Measurements from ENCODE around the gene TMEM163. TPM values are rescaled to one million over a fixed set of nuclear protein-coding genes. Genes with fewer than 3 reads are reported as not detected.

TMEM163 gene
- polyA plus RNA-seq, 1 experiment, result not detected

- ChIA-PET POLR2A (no interaction called here), CTCF (no interaction called here)
- H3K36me3 ChIP-seq (ENCODE audit: control insufficient read depth, insufficient read depth, low read length), result no peaks in the 10 kb centered on the region
- H3K27me3 ChIP-seq (ENCODE audit: control insufficient read depth, insufficient read depth, low read length), result no peaks in the 10 kb centered on the region
- no peak for DNase-seq (ENCODE audit: low read depth)
- H3K4me3 ChIP-seq (ENCODE audit: low read depth, low read length), result no peak overlapping the region
- TF ChIP-seq CTCF (IDR thresholded peaks at IDR 0.05; ENCODE audit: insufficient read depth, low read depth, low read length), result no peak
These were observed 117.5 kb downstream of the TMEM163 start for GRCh38 chr2:134601264-134601663.

GRCh38 chr2:134600208-134600607 is 118.6 kb downstream of the TMEM163 start:
- Histone ChIP-seq H3K4me3 (ENCODE audit: low read depth, low read length) (no peak overlapping the region), H3K27me3 (ENCODE audit: control insufficient read depth, insufficient read depth, low read length) (no peaks in the 10 kb centered on the region), H3K36me3 (ENCODE audit: control insufficient read depth, insufficient read depth, low read length) (no peaks in the 10 kb centered on the region)
- no peak for TF ChIP-seq CTCF (IDR thresholded peaks at IDR 0.05; ENCODE audit: insufficient read depth, low read depth, low read length)
- CTCF ChIA-PET, result no interaction called here
- POLR2A ChIA-PET, result no interaction called here
- no peak for DNase-seq (ENCODE audit: low read depth)

- POLR2A ChIA-PET, result no interaction called here
- Histone ChIP-seq H3K4me3 (ENCODE audit: low read depth, low read length) (no peak overlapping the region), H3K36me3 (ENCODE audit: control insufficient read depth, insufficient read depth, low read length) (no peaks in the 10 kb centered on the region), H3K27me3 (ENCODE audit: control insufficient read depth, insufficient read depth, low read length) (no peaks in the 10 kb centered on the region)
- CTCF ChIA-PET, result no interaction called here
- no peak for DNase-seq (ENCODE audit: low read depth)
- no peak for TF ChIP-seq CTCF (IDR thresholded peaks at IDR 0.05; ENCODE audit: insufficient read depth, low read depth, low read length)
These were observed 119.6 kb downstream of the TMEM163 start for GRCh38 chr2:134599236-134599635.

- no peaks in the 10 kb centered on the region for H3K36me3 ChIP-seq (ENCODE audit: control insufficient read depth, insufficient read depth, low read length)
- no peak for TF ChIP-seq CTCF (IDR thresholded peaks at IDR 0.05; ENCODE audit: insufficient read depth, low read depth, low read length)
- no peak overlapping the region for H3K4me3 ChIP-seq (ENCODE audit: low read depth, low read length)
- POLR2A ChIA-PET, result no interaction called here
- CTCF ChIA-PET, result no interaction called here
- DNase-seq (ENCODE audit: low read depth), result no peak
- no peaks in the 10 kb centered on the region for H3K27me3 ChIP-seq (ENCODE audit: control insufficient read depth, insufficient read depth, low read length)
These were observed 124.4 kb downstream of the TMEM163 start for GRCh38 chr2:134594399-134594798.

- TF ChIP-seq CTCF (IDR thresholded peaks at IDR 0.05; ENCODE audit: insufficient read depth, low read depth, low read length), result no peak
- DNase-seq (ENCODE audit: low read depth), result no peak
- CTCF ChIA-PET, result no interaction called here
- POLR2A ChIA-PET, result no interaction called here
- Histone ChIP-seq H3K4me3 (ENCODE audit: low read depth, low read length) (no peak overlapping the region), H3K27me3 (ENCODE audit: control insufficient read depth, insufficient read depth, low read length) (no peaks in the 10 kb centered on the region), H3K36me3 (ENCODE audit: control insufficient read depth, insufficient read depth, low read length) (no peaks in the 10 kb centered on the region)
These were observed 125.3 kb downstream of the TMEM163 start for GRCh38 chr2:134593519-134593918.

Data from BJ (cell line).